ENCODE measurements around the gene UFD1.

UFD1 gene

GRCh38 chr22:19519041-19519926 lies 40.3 kb upstream of the UFD1 start:
- TF ChIP-seq EP300 (IDR thresholded peaks at IDR 0.05; ENCODE audit: borderline replicate concordance) (no peak), TEAD4 (IDR thresholded peaks at IDR 0.05) (no peak), CREB1 (IDR thresholded peaks at IDR 0.05; ENCODE audit: low read depth) (no peak), TCF12 (IDR thresholded peaks at IDR 0.05; ENCODE audit: low read depth) (no peak), EGR1 (IDR thresholded peaks at IDR 0.05) (no peak), RAD21 (IDR thresholded peaks at IDR 0.05; ENCODE audit: low read depth) (no peak), TAF1 (IDR thresholded peaks at IDR 0.05; ENCODE audit: low read depth) (no peak), NFIC (IDR thresholded peaks at IDR 0.05) (no peak), USF1 (IDR thresholded peaks at IDR 0.05) (no peak), MAX (IDR thresholded peaks at IDR 0.05) (no peak), FOXM1 (IDR thresholded peaks at IDR 0.05; ENCODE audit: borderline replicate concordance, low read depth) (no peak), ZBTB7A (IDR thresholded peaks at IDR 0.05; ENCODE audit: low read depth) (no peak), CEBPB (IDR thresholded peaks at IDR 0.05) (no peak), YY1 (IDR thresholded peaks at IDR 0.05; ENCODE audit: low read depth) (no peak)
- TF ChIP-seq, protein P1, sequence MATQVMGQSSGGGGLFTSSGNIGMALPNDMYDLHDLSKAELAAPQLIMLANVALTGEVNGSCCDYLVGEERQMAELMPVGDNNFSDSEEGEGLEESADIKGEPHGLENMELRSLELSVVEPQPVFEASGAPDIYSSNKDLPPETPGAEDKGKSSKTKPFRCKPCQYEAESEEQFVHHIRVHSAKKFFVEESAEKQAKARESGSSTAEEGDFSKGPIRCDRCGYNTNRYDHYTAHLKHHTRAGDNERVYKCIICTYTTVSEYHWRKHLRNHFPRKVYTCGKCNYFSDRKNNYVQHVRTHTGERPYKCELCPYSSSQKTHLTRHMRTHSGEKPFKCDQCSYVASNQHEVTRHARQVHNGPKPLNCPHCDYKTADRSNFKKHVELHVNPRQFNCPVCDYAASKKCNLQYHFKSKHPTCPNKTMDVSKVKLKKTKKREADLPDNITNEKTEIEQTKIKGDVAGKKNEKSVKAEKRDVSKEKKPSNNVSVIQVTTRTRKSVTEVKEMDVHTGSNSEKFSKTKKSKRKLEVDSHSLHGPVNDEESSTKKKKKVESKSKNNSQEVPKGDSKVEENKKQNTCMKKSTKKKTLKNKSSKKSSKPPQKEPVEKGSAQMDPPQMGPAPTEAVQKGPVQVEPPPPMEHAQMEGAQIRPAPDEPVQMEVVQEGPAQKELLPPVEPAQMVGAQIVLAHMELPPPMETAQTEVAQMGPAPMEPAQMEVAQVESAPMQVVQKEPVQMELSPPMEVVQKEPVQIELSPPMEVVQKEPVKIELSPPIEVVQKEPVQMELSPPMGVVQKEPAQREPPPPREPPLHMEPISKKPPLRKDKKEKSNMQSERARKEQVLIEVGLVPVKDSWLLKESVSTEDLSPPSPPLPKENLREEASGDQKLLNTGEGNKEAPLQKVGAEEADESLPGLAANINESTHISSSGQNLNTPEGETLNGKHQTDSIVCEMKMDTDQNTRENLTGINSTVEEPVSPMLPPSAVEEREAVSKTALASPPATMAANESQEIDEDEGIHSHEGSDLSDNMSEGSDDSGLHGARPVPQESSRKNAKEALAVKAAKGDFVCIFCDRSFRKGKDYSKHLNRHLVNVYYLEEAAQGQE (IDR thresholded peaks at IDR 0.05; ENCODE audit: low read depth) = no peak

- no peak for TF ChIP-seq RAD21 (IDR thresholded peaks at IDR 0.05; ENCODE audit: low read depth)
- no peak for TF ChIP-seq EGR1 (IDR thresholded peaks at IDR 0.05)
- TF ChIP-seq TEAD4 (IDR thresholded peaks at IDR 0.05) = no peak
- TF ChIP-seq NFIC (IDR thresholded peaks at IDR 0.05) = no peak
- no peak for TF ChIP-seq ZBTB7A (IDR thresholded peaks at IDR 0.05; ENCODE audit: low read depth)
- no peak for TF ChIP-seq FOXM1 (IDR thresholded peaks at IDR 0.05; ENCODE audit: borderline replicate concordance, low read depth)
- TF ChIP-seq TAF1 (IDR thresholded peaks at IDR 0.05; ENCODE audit: low read depth) = no peak
- no peak for TF ChIP-seq YY1 (IDR thresholded peaks at IDR 0.05; ENCODE audit: low read depth)
- TF ChIP-seq CREB1 (IDR thresholded peaks at IDR 0.05; ENCODE audit: low read depth) = no peak
Measured at GRCh38 chr22:19518635-19519034, 39.6 kb upstream of the UFD1 start.

DNA sequence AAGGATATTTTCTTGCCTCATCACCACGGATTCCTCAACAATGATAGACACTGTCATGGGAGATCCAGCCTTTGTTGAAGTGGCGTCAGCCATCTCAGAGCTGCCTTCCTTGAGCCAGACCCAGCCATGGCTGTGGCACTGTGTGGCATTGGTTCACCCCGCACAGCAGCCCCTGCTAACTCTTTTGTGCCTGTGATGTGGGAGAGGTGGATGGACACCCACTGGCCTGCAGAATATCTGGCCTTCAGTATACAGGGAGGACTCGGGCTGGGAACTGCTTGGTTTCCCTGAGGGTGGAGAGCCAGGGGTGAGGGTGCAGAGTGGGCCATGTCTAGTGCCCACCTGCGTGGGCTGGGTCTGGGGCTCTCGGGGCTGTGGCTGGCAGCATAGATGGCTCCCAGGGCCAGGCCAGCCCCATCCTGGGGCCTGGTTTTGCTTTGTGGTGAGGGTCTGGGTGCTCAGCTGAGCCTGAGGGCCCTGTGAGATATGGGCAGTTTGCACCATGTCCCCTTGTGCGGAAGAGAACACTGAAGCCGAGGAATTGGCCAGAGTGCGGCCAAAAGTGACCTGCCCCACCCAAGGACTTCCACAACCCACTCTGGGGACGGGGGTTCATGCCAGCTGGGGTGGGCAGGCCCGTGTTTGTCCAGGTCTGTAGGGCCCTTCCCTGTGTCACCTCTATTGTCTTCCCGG lies 39.1 kb upstream of the UFD1 start:
- TF ChIP-seq MAX (IDR thresholded peaks at IDR 0.05) (no peak), ZBTB7A (IDR thresholded peaks at IDR 0.05; ENCODE audit: low read depth) (no peak), CREB1 (IDR thresholded peaks at IDR 0.05; ENCODE audit: low read depth) (no peak), YY1 (IDR thresholded peaks at IDR 0.05; ENCODE audit: low read depth) (no peak), TEAD4 (IDR thresholded peaks at IDR 0.05) (no peak), FOXM1 (IDR thresholded peaks at IDR 0.05; ENCODE audit: borderline replicate concordance, low read depth) (no peak), CEBPB (IDR thresholded peaks at IDR 0.05) (no peak), TAF1 (IDR thresholded peaks at IDR 0.05; ENCODE audit: low read depth) (no peak), NFIC (IDR thresholded peaks at IDR 0.05) (no peak), EP300 (IDR thresholded peaks at IDR 0.05; ENCODE audit: borderline replicate concordance) (no peak), TCF12 (IDR thresholded peaks at IDR 0.05; ENCODE audit: low read depth) (no peak), EGR1 (IDR thresholded peaks at IDR 0.05) (no peak), USF1 (IDR thresholded peaks at IDR 0.05) (no peak), RAD21 (IDR thresholded peaks at IDR 0.05; ENCODE audit: low read depth) (no peak)
- TF ChIP-seq, protein P1 (IDR thresholded peaks at IDR 0.05; ENCODE audit: low read depth) = no peak

GRCh38 chr22:19517171-19517500 lies 38.1 kb upstream of the UFD1 start:
- TF ChIP-seq CEBPB (IDR thresholded peaks at IDR 0.05) = no peak
- no peak for TF ChIP-seq NFIC (IDR thresholded peaks at IDR 0.05)
- no peak for TF ChIP-seq TAF1 (IDR thresholded peaks at IDR 0.05; ENCODE audit: low read depth)
- TF ChIP-seq YY1 (IDR thresholded peaks at IDR 0.05; ENCODE audit: low read depth) = no peak
- TF ChIP-seq EGR1 (IDR thresholded peaks at IDR 0.05) = no peak
- TF ChIP-seq MAX (IDR thresholded peaks at IDR 0.05) = no peak
- no peak for TF ChIP-seq CREB1 (IDR thresholded peaks at IDR 0.05; ENCODE audit: low read depth)
- TF ChIP-seq TEAD4 (IDR thresholded peaks at IDR 0.05) = no peak
- TF ChIP-seq, protein P1 (IDR thresholded peaks at IDR 0.05; ENCODE audit: low read depth) = no peak
- no peak for TF ChIP-seq RAD21 (IDR thresholded peaks at IDR 0.05; ENCODE audit: low read depth)
- no peak for TF ChIP-seq TCF12 (IDR thresholded peaks at IDR 0.05; ENCODE audit: low read depth)
- no peak for TF ChIP-seq ZBTB7A (IDR thresholded peaks at IDR 0.05; ENCODE audit: low read depth)
- no peak for TF ChIP-seq FOXM1 (IDR thresholded peaks at IDR 0.05; ENCODE audit: borderline replicate concordance, low read depth)
